HPDE6-E6E7 (cell line): Measurements from ENCODE around the gene IMMP2L.

Experiments
- DNase-seq: peaks from one replicate; pipeline ENCODE4 v3.0.0; 2011; ENCODE audit warnings: missing footprints; ENCODE audit errors: extremely low spot score

The IMMP2L gene

GRCh38 chr7:110871856-110872255 lies 690.4 kb downstream of the IMMP2L start:
- no peak for DNase-seq

GRCh38 chr7:110870926-110871325 lies 691.4 kb downstream of the IMMP2L start:
- DNase-seq: no peak

GRCh38 chr7:110868458-110868857 lies 693.8 kb downstream of the IMMP2L start:
- DNase-seq: no peak

GRCh38 chr7:110867771-110868170 lies 694.5 kb downstream of the IMMP2L start:
- no peak for DNase-seq

GRCh38 chr7:110863258-110863657 lies 699.0 kb downstream of the IMMP2L start:
- DNase-seq: no peak

- no peak for DNase-seq
Measured at GRCh38 chr7:110861163-110861562, 701.1 kb downstream of the IMMP2L start.

- no peak for DNase-seq
Measured at GRCh38 chr7:110857106-110857505, 705.2 kb downstream of the IMMP2L start.

- DNase-seq: no peak
Measured at GRCh38 chr7:110856704-110857103, 705.6 kb downstream of the IMMP2L start.

- DNase-seq: no peak
Measured at GRCh38 chr7:110854651-110855050, 707.6 kb downstream of the IMMP2L start.

- no peak for DNase-seq
Measured at GRCh38 chr7:110854166-110854565, 708.1 kb downstream of the IMMP2L start.

- no peak for DNase-seq
Measured at GRCh38 chr7:110853263-110853662, 709.0 kb downstream of the IMMP2L start.

- DNase-seq: no peak
Measured at GRCh38 chr7:110852156-110852940, 709.9 kb downstream of the IMMP2L start.

GRCh38 chr7:110850224-110850623 lies 712.1 kb downstream of the IMMP2L start:
- DNase-seq: no peak

- DNase-seq: no peak
Measured at GRCh38 chr7:110842796-110843195, 719.5 kb downstream of the IMMP2L start.

- DNase-seq: no peak
Measured at GRCh38 chr7:110841840-110842545, 720.3 kb downstream of the IMMP2L start.

GRCh38 chr7:110839866-110840265 lies 722.4 kb downstream of the IMMP2L start:
- DNase-seq: no peak

GRCh38 chr7:110835849-110836248 lies 726.4 kb downstream of the IMMP2L start:
- no peak for DNase-seq

- no peak for DNase-seq
Measured at GRCh38 chr7:110835218-110835617, 727.1 kb downstream of the IMMP2L start.

GRCh38 chr7:110831419-110831818 lies 730.9 kb downstream of the IMMP2L start:
- no peak for DNase-seq

GRCh38 chr7:110830778-110831177 lies 731.5 kb downstream of the IMMP2L start:
- DNase-seq: no peak

- DNase-seq: no peak
Measured at GRCh38 chr7:110827936-110828335, 734.4 kb downstream of the IMMP2L start.

GRCh38 chr7:110827287-110827855 lies 734.9 kb downstream of the IMMP2L start:
- DNase-seq: no peak

- DNase-seq: no peak
Measured at GRCh38 chr7:110813986-110814385, 748.3 kb downstream of the IMMP2L start.
